ENCODE data around the gene PFN2.
"Not testable (repeated sequence)": the region's sequence is repeated elsewhere in the genome, so short reads cannot be mapped to it uniquely, and the experiment has no call there.

The PFN2 gene

GRCh38 chr3:149970716-149971402, at the start of gene PFN2:
Gene PFN2 (minus strand): TSS chr3:149970895. CDS start chr3:149970856, 39 bp downstream.
- DNase-seq = peak; percentile 64

- no peak for DNase-seq
Observed at GRCh38 chr3:150015901-150016300, 45.2 kb upstream of the PFN2 start.

DNA sequence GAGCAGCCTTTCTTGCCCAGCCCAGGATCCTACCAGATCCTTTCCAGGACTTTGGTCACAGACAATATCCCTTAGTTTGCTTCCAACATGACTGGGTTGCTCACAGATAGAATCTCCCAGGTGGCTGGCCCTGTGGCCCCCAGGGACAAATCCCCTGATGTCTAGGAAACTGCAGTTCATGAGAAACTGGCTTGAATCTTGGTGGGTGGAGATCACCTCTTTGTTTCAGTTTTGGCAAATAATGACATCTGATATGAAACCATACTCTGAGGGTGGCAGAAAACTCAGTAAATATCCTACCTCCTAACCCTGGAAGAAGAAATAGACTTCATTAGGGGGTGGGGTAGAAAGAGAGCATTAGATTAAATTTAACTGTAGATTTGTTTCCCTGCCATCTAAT, 44.1 kb upstream of the PFN2 start:
- no peak for DNase-seq

DNA sequence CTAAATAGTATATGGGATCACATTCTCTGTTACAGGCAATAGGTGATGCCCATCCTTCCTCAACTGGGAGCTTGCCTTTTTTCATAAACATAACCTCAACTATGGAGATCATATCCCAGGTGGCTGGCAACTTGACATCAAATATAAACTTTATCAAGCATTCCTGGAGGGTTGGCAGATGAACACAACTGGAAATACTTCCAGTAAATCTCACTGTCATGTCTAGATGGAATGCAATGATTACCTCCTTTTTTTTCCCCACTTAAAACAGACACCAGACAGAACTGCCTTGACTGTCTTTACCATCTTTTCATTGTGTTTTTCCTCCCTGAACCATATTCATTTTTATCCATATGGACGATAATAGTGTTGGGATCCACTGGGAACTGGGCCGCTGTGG, 43.1 kb upstream of the PFN2 start:
- DNase-seq = no peak

DNA sequence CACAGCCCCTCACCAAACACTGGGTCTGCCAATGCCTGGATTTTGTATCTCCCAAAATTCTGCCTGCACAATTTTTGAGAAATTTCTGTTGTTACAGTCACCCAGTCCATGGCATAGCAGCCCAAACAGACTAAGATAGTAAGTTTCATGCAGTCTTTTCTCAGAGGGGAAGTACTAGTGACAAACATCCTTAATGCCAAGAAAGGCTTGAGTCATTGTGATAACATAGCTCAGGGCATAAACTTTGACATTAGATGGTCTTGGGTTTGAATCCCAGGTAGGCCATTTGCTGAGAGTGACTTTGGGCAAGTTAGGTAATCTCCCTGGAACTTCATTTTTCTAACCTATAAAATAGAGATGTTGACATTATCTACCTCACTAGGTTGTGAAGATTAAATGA, 36.1 kb upstream of the PFN2 start:
- no peak for DNase-seq

GRCh38 chr3:150005243-150006112, 34.8 kb upstream of the PFN2 start:
- DNase-seq = no peak

- no peak for DNase-seq
Observed at GRCh38 chr3:150000641-150001040, 29.9 kb upstream of the PFN2 start.

DNA sequence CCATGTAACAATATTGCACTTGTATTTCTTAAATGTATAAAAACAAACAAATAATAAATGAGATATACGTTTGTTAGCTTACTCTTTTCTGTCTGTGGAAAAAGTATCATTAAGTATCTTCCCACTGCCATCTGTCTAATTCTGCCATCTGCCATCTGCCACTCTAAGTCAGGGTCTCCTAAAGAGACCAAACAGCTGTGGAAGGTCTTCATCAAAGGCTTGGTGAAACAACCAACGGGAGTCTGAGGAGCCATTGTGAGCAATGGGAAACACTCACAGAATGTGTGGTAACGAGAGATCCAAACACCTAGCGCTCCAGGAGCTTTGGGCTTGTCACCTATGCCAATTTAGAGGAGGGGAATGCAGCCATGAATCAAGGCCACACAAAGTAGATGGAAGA, 28.7 kb upstream of the PFN2 start:
- DNase-seq = no peak

GRCh38 chr3:149998946-149999345, 28.3 kb upstream of the PFN2 start:
- no peak for DNase-seq

DNA sequence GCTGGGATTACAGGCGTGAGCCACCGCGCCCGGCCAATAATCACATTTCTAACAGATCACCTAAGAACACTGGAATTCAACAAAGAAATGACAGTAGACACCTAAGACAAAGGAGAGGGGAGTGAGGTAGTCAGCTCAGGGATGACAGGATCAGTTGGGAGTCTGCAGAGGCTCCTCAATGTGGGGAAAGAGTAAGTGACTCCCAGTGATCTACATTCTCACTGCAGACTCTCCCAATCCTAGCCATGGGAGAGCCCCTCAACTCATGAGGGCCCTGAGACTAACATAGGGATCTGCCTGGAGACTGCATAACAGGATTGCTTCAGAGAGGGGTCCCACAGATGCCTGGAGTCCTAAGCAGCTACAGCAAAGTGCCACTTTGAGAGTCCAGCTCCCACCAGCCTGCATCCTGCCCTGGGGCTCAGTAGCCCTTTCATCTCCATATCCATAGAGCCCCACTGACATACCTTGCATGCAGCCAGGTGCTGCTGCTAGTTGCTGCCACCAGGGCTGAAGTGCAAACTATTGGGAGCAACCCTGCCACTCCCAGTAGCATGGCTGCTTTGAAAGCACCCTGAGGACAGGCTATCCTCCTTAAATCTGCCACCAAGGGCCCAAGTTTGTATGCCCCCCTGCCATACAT, 21.8 kb upstream of the PFN2 start:
- DNase-seq = no peak

GRCh38 chr3:149990423-149990948, 19.8 kb upstream of the PFN2 start:
- no peak for DNase-seq

DNA sequence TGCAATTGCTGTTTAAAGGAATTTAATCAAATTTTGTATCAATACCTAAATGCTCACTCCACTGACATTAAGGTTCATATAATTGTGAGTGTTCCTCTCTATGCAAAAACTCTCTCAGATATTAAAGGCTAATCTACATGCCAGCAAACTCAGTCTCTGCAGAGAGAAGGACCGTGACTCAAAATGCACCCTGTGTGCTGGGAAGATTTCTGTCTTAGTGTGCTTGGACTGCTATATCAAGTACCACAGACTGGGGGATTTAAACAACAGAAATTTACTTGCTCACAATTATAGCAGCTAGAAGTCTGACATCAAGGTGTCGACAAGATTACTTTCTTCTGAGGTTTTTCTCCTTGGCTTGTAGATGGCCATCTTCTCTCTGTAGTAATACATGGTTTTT, 18.6 kb upstream of the PFN2 start:
- no peak for DNase-seq

GRCh38 chr3:149983628-149984027, 12.9 kb upstream of the PFN2 start:
- no peak for DNase-seq

GRCh38 chr3:149983053-149983452, 12.4 kb upstream of the PFN2 start:
- not testable (repeated sequence) for DNase-seq

DNA sequence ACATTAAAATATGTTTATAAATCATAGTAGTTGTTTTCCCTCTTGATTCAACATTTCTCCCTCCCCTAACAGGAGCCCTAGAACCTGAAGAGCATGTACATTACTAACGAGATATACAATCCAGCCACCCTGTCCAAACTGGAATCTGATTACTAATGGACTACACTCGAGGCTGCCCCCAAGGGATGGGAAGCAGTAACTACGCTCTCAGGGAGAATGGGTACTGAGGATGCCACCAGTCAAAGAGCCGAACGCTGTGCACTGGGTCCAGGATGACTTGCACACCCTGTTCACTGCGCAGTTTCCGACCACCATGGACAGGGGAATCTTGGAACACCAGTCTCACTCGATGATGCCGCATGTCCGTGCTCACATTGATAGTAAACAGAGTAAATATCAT, 11.3 kb upstream of the PFN2 start:
- DNase-seq = not testable (repeated sequence)

- no peak for DNase-seq
Observed at GRCh38 chr3:149977386-149977785, 6.7 kb upstream of the PFN2 start.

DNA sequence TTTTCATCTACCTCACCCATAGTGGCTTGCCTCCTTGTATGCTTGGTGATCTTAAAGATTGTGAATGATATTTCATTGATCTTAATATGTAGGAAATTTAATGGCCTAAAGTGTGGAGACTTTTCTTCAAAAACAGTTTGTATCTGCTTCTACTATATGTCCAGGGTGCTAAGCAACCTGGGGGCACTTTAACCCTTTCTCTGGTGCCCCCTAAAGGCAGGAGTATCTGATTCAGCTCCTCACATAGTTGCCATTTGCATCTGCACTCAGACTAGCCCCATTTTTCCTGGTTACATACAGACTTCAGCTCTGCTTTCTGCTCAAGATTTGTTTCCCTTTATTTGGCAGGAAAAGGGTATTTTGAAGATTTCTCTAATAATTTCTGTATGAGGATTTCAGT, 5.2 kb upstream of the PFN2 start:
- DNase-seq = no peak

DNA sequence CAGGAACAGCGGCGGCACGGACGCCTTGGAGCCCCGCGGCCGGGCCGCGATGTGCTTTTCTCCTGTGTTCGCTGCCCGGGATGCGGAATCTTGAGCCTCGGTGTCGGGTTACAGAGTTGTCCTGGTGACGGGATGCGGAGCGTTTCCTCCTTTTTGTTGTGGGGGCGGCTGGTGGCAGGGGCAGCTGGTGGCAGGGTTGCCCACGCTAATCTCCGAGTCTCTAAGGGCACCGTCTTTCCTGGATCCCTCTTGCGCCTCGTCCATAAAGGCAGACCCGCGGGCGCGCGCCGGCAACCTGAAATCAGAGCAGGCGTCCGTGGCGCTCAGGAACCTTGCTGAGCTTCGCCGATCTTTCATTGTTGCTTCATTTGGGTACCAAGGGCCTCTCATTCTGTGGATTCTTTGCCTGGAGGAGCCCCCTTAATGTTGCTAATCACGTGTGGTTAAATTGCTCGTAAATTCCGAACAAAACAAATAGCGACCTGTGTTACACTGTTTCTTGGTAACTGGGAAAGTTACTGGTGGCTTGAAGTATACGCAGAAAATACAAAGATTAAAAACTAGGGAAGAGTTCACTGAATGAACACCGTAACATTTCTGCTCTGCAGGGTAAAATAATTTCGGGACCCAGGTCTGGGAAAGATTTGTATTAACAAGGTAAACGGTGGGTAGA, 844 bp upstream of the PFN2 start:
- peak; percentile 71 for DNase-seq

DNA sequence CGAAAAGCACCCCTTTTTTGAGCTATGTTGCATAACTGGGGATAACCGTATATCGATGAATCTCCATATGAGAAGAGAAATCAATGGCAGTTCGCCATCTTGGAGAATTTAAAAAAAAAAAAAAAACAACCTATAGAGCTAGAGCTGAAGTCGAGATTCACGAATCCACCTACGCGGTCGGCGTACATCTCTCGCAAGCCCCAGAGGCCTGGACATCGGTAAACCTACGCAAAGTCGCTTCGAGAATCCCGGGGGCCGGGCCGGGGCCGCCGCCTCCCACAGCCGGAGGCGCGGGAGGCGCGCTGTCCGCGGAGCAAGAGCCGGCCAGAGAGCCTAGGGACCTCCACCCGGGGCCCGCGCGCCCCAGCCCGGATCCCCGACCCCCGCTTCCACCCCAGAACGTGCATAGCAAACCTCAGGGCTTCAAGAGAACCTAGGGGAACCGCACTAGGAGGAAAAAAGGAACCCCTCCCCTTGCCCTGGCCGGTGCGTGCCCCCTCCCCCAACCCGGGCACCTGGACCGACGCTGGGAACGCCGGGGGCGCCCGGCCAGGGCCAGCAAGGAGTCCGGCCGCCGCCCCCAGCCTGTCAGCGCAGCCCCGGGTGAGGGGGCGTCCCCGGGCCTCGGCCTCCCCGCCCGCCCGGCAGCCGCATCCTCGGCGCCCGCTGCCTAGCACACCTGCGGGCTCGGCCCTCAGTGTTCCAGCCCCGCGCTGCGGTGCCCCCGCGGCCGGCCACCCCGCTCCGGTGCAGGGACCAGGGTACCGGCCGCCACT, 567 bp downstream of the PFN2 start:
- peak; percentile 83 for DNase-seq

GRCh38 chr3:149969110-149969939, 1.4 kb downstream of the PFN2 start:
- peak; percentile 52 for DNase-seq

DNA sequence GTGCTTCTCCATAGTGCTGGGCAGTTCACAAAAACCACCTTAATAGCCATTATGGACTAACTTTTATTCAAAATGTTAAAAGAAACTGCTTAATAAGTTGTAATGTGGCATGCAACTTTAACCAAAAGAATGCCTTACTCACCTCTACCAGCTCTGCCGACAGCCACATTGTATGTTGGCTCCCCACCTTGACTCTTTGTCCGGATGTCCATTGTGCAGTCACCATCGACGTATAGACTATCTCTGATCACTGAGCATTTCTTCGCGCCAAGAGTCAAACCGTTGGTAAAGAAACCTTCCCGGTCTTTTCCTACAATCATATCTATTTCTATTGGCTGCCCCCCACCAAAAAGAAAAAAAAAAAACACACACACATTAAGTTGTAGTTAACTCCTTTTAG, 2.5 kb downstream of the PFN2 start:
- DNase-seq = peak; percentile 52

Data from DMS79 (cell line).